SK-N-SH (cell line): ENCODE measurements around the gene APH1A. TPM values are rescaled to one million over a fixed set of nuclear protein-coding genes. Genes with fewer than 3 reads are reported as not detected.
A peak's percentile ranks its signal among the peaks of the same experiment; 100 is the strongest.

ENCODE experiments used
- CTCF ChIA-PET: fragments of 300-600, 350-600 bp; formaldehyde crosslinking; extraction: SDS; loops from one replicate; lab custom pipeline; 2021; lab: Yijun Ruan, JAX
- POLR2A ChIA-PET: fragments of 350-600 bp; sonication (Branson Sonifier 250); formaldehyde crosslinking; extraction: SDS; loops from one replicate; lab custom pipeline; 2020; ENCODE audit warnings: antibody characterized with exemption, inconsistent platforms; lab: Yijun Ruan, JAX
- DNase-seq: peaks from one replicate; pipeline ENCODE4 v3.0.0; 2012
- H2AFZ ChIP-seq: fragments of 200-600 bp; sonication (generic); 2 replicates; pipeline ENCODE4 v1.8.1; 2016; ENCODE audit warnings: antibody characterized with exemption, mild to moderate bottlenecking, low read depth
- H3F3A ChIP-seq: fragments of 200-600 bp; sonication (generic); replicated peaks from 2 replicates; pipeline ENCODE3; 2016; ENCODE audit warnings: antibody characterized with exemption, mild to moderate bottlenecking; ENCODE audit not compliant: insufficient read depth
- H3K27ac ChIP-seq, 2 experiments: fragments of 200-500 bp in 1 of 2; fragments of 200-600 bp in 1 of 2; sonication (Bioruptor generic) in 1 of 2; sonication (generic), shearing (Covaris generic) in 1 of 2; 2 replicates each; pipeline versions ENCODE4 v1.5.1 to v1.6.1; 2014 to 2016; ENCODE audit warnings: low read depth in 2 of 2, inconsistent platforms in 1 of 2, low read length in 1 of 2, mild to moderate bottlenecking in 1 of 2, mixed read lengths in 1 of 2
- H3K27me3 ChIP-seq: fragments of 200-600 bp; sonication (generic), shearing (Covaris generic); 2 replicates; pipeline ENCODE4 v1.6.1; 2016; ENCODE audit warnings: mixed run types; ENCODE audit not compliant: insufficient read depth
- H3K36me3 ChIP-seq, 2 experiments: fragments of 200-500 bp in 1 of 2; fragments of 200-600 bp in 1 of 2; sonication (Bioruptor generic) in 1 of 2; sonication (generic) in 1 of 2; replicated peaks in 1 of 2; 2 replicates each; pipeline versions ENCODE3 to v1.5.1; 2014 to 2016; ENCODE audit warnings: low read length in 1 of 2, mild to moderate bottlenecking in 1 of 2; ENCODE audit not compliant: insufficient read depth in 2 of 2, control insufficient read depth in 1 of 2
- H3K4me1 ChIP-seq, 2 experiments: fragments of 200-500 bp in 1 of 2; fragments of 200-600 bp in 1 of 2; sonication (Bioruptor generic) in 1 of 2; sonication (generic), shearing (Covaris generic) in 1 of 2; 2 replicates each; pipeline versions ENCODE4 v1.5.1 to v1.6.1; 2014 to 2016; ENCODE audit warnings: low read depth in 1 of 2, low read length in 1 of 2, mixed run types in 1 of 2; ENCODE audit not compliant: insufficient read depth in 2 of 2, control insufficient read depth in 1 of 2
- H3K4me2 ChIP-seq: fragments of 200-600 bp; sonication (generic), shearing (Covaris generic); 2 replicates; pipeline ENCODE4 v1.6.1; 2017; ENCODE audit warnings: mixed run types
- H3K4me3 ChIP-seq, 2 experiments: fragments of 200-500 bp in 1 of 2; fragments of 200-600 bp in 1 of 2; sonication (Bioruptor generic) in 1 of 2; sonication (generic), shearing (Covaris generic) in 1 of 2; 2 replicates each; pipeline versions ENCODE4 v1.5.1 to v1.8.1; 2014 to 2016; ENCODE audit warnings: low read depth in 2 of 2, inconsistent platforms in 1 of 2, low read length in 1 of 2, mild to moderate bottlenecking in 1 of 2, mixed read lengths in 1 of 2, moderate library complexity in 1 of 2
- H3K79me2 ChIP-seq: fragments of 200-600 bp; sonication (generic); 2 replicates; pipeline ENCODE4 v1.8.1; 2017; ENCODE audit warnings: mild to moderate bottlenecking; ENCODE audit not compliant: insufficient read depth
- H3K9ac ChIP-seq: fragments of 200-600 bp; sonication (generic); 2 replicates; pipeline ENCODE4 v1.6.1; 2017; ENCODE audit warnings: mixed run types
- H3K9me2 ChIP-seq: fragments of 200-600 bp; sonication (generic); 2 replicates; pipeline ENCODE4 v1.6.1; 2017; ENCODE audit warnings: mixed run types
- H3K9me3 ChIP-seq: fragments of 200-600 bp; sonication (generic); 2 replicates; pipeline ENCODE4 v1.6.1; 2017; ENCODE audit warnings: mixed run types, mild to moderate bottlenecking, moderate library complexity
- H4K20me1 ChIP-seq: fragments of 200-600 bp; sonication (generic); 2 replicates; pipeline ENCODE4 v1.6.1; 2017; ENCODE audit warnings: mild to moderate bottlenecking, mixed run types; ENCODE audit not compliant: insufficient read depth
- CTCF ChIP-seq: fragments of 200-600 bp; sonication (generic); IDR thresholded peaks from 2 replicates; pipeline ENCODE4 v1.6.1; 2017; ENCODE audit warnings: antibody characterized with exemption, mild to moderate bottlenecking, moderate library complexity
- MEF2A ChIP-seq: IDR thresholded peaks from 2 replicates; pipeline ENCODE4 v1.4.0; 2012; ENCODE audit warnings: low read depth, borderline replicate concordance
- MXI1 ChIP-seq: IDR thresholded peaks from 2 replicates; pipeline ENCODE4 v1.6.1; 2012; ENCODE audit warnings: mild to moderate bottlenecking, low read depth, low read length, improper control_type of control experiment
- POLR2AphosphoS5 ChIP-seq: IDR thresholded peaks from 2 replicates; pipeline ENCODE4 v1.6.1; 2012; ENCODE audit warnings: low read depth, low read length
- RFX5 ChIP-seq: IDR thresholded peaks from 2 replicates; pipeline ENCODE4 v1.6.1; 2012; ENCODE audit warnings: mild to moderate bottlenecking, improper control_type of control experiment, low read length
- SMC3 ChIP-seq: IDR thresholded peaks from 2 replicates; pipeline ENCODE4 v1.6.1; 2012; ENCODE audit warnings: low read depth, low read length, improper control_type of control experiment
- TEAD4 ChIP-seq: IDR thresholded peaks from 2 replicates; pipeline ENCODE4 v1.4.0; 2012; ENCODE audit warnings: mild to moderate bottlenecking, borderline replicate concordance; ENCODE audit not compliant: insufficient read depth
- USF1 ChIP-seq: IDR thresholded peaks from 2 replicates; pipeline ENCODE4 v1.4.0; 2012; ENCODE audit warnings: low read depth, borderline replicate concordance
- WGBS: methylation state at CpG from one replicate; pipeline ENCODE4 v1.1.6; 2017; ENCODE audit warnings: low lambda C conversion rate; 5-methylcytosine and 5-hydroxymethylcytosine counted together
- polyA plus RNA-seq, 3 experiments: library from polyadenylated mRNA; depleted of rRNA; stranded (reverse); fragments of >200 nt; gene quantifications; 2 replicates each; pipeline ENCODE4 v1.2.3, GENCODE V29; 2012

Gene APH1A
- polyA plus RNA-seq, 1 of the 3 experiments (the other 2 are of a cell fraction) = 175 TPM

GRCh38 chr1:150282558-150282958 lies 13.7 kb upstream of the APH1A start:
- Histone ChIP-seq H3F3A (peaks cover 5% of the 10 kb centered on the region), H3K4me1 (peaks cover 4 to 14% of the 10 kb centered on the region in 2 experiments; a peak in 1 of 4 replicates), H3K9ac (peak overlapping the region; percentile 47; the same call in 1 of the 2 replicates), H3K9me3 (no peaks in the 10 kb centered on the region), H3K27ac (no peak overlapping the region), H3K27me3 (no peaks in the 10 kb centered on the region), H3K4me3 (peak overlapping the region; percentile 25 to 52; a peak in 3 of 4 replicates), H3K79me2 (no peaks in the 10 kb centered on the region; the same call in 1 of the 2 replicates), H4K20me1 (no peaks in the 10 kb centered on the region), H3K36me3 (no peaks in the 10 kb centered on the region), H2AFZ (no peak overlapping the region), H3K4me2 (peak overlapping the region; percentile 62), H3K9me2 (no peaks in the 10 kb centered on the region)
- TF ChIP-seq USF1 = 0 out of 2 replicates have a peak, but pooled peaks have one; percentile 2
- TF ChIP-seq TEAD4 = no peak
- 57% methylated on average over 21 of the region's 21 CpGs for WGBS
- ChIA-PET POLR2A (interaction anchor here (0.5 to 0.6 kb wide), 2 partner anchors 9 to 190 kb away, joined by 3 to 5 read pairs; no protein-coding TSS in a partner anchor), CTCF (interaction anchor here (3.4 to 6.2 kb wide), 2 partner anchors 11 to 24 kb away, joined by 20 to 110 read pairs; partner anchors contain the start of genes C1orf54 and CA14)
- DNase-seq = peak; percentile 24

GRCh38 chr1:150281758-150282557 lies 13.1 kb upstream of the APH1A start, which contains the start of gene CIART:
Gene CIART (plus strand): TSS chr1:150282554. CDS start chr1:150283268, 714 bp downstream.
- Histone ChIP-seq H3K79me2 (no peaks in the 10 kb centered on the region; the same call in 1 of the 2 replicates), H3K9me3 (no peaks in the 10 kb centered on the region), H3K4me3 (peak within 1 kb of the TSS; percentile 29 to 52), H3K9ac (peak within 1 kb of the TSS; percentile 68), H3K4me2 (peak within 1 kb of the TSS; percentile 64), H4K20me1 (no peaks in the 10 kb centered on the region), H3F3A (peaks cover 5% of the 10 kb centered on the region), H3K27me3 (no peaks in the 10 kb centered on the region), H2AFZ (peak within 1 kb of the TSS; percentile 93), H3K4me1 (peaks cover 4 to 14% of the 10 kb centered on the region in 2 experiments; a peak in 1 of 4 replicates), H3K9me2 (no peaks in the 10 kb centered on the region), H3K27ac (peak within 1 kb of the TSS in 1 of 2 experiments; percentile 68; a peak in 2 of 4 replicates), H3K36me3 (no peaks in the 10 kb centered on the region)
- ChIA-PET POLR2A (interaction anchor here (0.5 to 0.9 kb wide), 3 partner anchors 9 to 189 kb away, joined by 3 to 5 read pairs (median 3); no protein-coding TSS in a partner anchor), CTCF (interaction anchor here (0.7 to 6.2 kb wide), 12 partner anchors 9 to 279 kb away, joined by 3 to 110 read pairs (median 4); partner anchors contain the start of genes APH1A, C1orf54 and CA14)
- TF ChIP-seq USF1 = peak; percentile 82
- 0 out of 2 replicates have a peak, but pooled peaks have one; percentile 5 for TF ChIP-seq POLR2AphosphoS5
- 0 out of 2 replicates have a peak, but pooled peaks have one; percentile 3 for TF ChIP-seq MXI1
- no peak for TF ChIP-seq SMC3
- no peak for TF ChIP-seq MEF2A
- no peak for TF ChIP-seq CTCF
- TF ChIP-seq RFX5 = 0 out of 2 replicates have a peak, but pooled peaks have one; percentile 52
- DNase-seq = peak; percentile 83
- 40% methylated on average over 46 of the region's 46 CpGs for WGBS
